Measurements from ENCODE around the gene PTX4.

GRCh38 chr16:1528921-1529537 lies 40.3 kb upstream of the PTX4 start:
- TF ChIP-seq CTCF (optimal IDR thresholded peaks at IDR 0.05 in 1 of 3, IDR thresholded peaks at IDR 0.05 in 1 of 3, conservative IDR thresholded peaks at IDR 0.05 in 1 of 3; ENCODE audit: extremely low read depth in 1 of 3, insufficient read depth in 2 of 3, low read length in 3 of 3) (no peak), EZH2 (IDR thresholded peaks at IDR 0.05; ENCODE audit: low read length) (no peak)

Data from keratinocyte (primary cell).